Measurements from ENCODE around the gene DPM2. TPM values are rescaled to one million over a fixed set of nuclear protein-coding genes. Genes with fewer than 3 reads are reported as not detected.

The DPM2 gene
- total RNA-seq, 4 donors from 2014 or later: 6.7 to 33.1 (median 15.9) TPM

DNA sequence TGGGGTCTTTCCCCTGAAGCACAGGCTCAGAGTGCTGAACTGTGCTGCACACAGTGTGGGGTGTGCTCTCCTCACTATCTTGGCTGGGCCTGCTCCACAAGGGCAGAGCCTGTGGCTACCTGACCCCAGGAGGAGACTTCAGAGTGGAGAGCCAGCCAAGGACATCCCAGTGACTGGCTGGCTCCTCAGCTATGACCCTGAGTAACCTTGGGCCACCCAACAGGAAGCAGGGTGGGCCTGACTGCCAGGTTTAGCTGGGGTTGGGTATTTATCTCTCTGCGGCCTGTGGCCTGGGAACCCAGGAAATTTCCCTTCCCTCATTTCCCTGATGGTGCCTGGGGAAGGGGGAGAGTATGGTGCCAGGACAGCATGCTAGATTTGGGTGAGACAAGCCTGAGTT is 45.3 kb upstream of the DPM2 start:
- Histone ChIP-seq H3K4me3 (no peak overlapping the region), H3K27me3 (no peaks in the 10 kb centered on the region), H3K9me3 (no peaks in the 10 kb centered on the region), H3K36me3 (no peaks in the 10 kb centered on the region), H3K4me1 (no peaks in the 10 kb centered on the region), H3K27ac (no peak overlapping the region)
- DNase-seq: no peak
- intact Hi-C loops (cut with DNase I; ENCODE audit: low total_unique reads): no loop called here
- no peak for TF ChIP-seq POLR2A (IDR thresholded peaks at IDR 0.05)
- TF ChIP-seq, protein P1, sequence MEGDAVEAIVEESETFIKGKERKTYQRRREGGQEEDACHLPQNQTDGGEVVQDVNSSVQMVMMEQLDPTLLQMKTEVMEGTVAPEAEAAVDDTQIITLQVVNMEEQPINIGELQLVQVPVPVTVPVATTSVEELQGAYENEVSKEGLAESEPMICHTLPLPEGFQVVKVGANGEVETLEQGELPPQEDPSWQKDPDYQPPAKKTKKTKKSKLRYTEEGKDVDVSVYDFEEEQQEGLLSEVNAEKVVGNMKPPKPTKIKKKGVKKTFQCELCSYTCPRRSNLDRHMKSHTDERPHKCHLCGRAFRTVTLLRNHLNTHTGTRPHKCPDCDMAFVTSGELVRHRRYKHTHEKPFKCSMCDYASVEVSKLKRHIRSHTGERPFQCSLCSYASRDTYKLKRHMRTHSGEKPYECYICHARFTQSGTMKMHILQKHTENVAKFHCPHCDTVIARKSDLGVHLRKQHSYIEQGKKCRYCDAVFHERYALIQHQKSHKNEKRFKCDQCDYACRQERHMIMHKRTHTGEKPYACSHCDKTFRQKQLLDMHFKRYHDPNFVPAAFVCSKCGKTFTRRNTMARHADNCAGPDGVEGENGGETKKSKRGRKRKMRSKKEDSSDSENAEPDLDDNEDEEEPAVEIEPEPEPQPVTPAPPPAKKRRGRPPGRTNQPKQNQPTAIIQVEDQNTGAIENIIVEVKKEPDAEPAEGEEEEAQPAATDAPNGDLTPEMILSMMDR (IDR thresholded peaks at IDR 0.05): no peak

DNA sequence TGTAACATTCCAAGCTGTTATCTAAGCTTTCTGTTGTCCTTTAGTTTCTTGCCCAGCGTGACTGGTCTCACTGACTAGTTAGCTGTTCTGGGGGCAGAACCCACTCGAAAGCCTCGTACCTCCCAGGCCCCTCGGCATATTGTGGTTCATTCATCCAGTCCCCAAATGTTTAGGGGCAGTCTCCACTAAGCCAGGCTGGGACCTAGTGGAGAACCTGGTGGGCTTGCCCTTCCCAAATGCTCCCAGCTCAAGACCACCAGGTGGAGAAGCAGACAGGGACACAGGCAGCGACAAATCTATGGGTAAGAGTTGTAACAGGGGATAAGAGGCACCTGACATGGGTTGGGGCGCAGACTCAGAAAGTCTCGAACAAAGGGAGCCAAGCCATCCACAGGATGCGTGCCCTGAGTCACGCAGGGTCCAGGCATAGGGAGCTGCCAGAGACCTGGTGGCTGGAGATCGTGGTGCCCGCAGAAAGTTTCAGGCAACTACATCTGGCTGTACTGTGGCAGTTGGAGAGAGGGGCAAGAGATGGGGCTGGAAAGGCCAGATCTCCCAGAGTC is 44.0 kb upstream of the DPM2 start:
- Histone ChIP-seq H3K9me3 (no peaks in the 10 kb centered on the region), H3K4me1 (peaks cover 0 to 10% of the 10 kb centered on the region in 2 donors), H3K27me3 (no peaks in the 10 kb centered on the region), H3K36me3 (no peaks in the 10 kb centered on the region), H3K4me3 (peak overlapping the region; percentile 38 to 40), H3K27ac (peak overlapping the region; percentile 85 to 92)
- DNase-seq: no peak
- intact Hi-C loops (cut with DNase I; ENCODE audit: low total_unique reads): no loop called here
- TF ChIP-seq POLR2A (IDR thresholded peaks at IDR 0.05): no peak
- TF ChIP-seq, protein P1 (IDR thresholded peaks at IDR 0.05): no peak

DNA sequence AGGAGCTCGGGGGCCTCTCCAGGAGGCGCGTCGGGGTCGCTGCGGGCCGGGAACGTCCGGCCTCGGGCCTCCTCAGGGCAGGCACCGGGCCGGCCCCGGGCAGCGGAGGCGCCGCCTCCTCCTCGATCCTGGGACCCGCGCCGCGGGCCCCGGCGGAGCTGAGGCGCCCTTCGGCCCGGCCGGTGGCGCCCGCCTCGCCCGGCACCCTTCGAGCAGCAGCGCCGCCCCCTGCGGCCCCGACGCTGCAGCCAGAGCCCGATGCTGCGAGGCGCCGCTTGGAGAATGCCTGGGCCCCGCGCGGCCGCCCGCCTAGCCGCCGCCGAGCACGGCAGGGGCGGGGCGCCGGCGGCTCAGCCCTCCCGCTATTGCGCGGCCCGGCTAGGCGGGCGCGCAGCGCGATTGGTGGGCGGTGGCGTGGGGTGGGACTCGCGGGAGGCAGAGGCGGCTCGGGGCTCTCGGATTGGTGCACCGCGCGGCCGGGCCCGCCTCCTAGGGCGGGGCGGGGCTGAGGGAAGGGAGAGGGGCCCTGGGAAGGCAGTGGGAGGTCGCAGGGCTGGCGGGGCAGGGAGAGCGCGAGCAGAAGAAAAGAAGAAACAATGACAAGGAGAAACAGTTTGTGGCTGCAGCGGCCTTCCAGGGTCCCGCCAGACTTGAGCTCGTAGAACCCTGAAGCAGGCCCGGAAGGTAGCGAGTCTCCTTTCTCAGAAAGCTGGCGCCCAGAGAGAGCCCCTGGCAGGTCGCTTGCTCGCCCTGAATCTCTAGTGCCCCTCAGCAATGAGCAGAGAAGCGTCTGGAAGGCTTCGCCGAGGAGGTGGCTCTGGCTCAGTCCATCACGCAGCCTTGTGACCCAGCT is 43.3 kb upstream of the DPM2 start, which contains the start of gene EEIG1:
EEIG1 (minus strand) TSS at position 284 of the 853 bp plus-strand sequence. CDS start 852 bp downstream, outside the sequence.
- intact Hi-C loops (cut with DNase I; ENCODE audit: low total_unique reads): no loop called here

DNA sequence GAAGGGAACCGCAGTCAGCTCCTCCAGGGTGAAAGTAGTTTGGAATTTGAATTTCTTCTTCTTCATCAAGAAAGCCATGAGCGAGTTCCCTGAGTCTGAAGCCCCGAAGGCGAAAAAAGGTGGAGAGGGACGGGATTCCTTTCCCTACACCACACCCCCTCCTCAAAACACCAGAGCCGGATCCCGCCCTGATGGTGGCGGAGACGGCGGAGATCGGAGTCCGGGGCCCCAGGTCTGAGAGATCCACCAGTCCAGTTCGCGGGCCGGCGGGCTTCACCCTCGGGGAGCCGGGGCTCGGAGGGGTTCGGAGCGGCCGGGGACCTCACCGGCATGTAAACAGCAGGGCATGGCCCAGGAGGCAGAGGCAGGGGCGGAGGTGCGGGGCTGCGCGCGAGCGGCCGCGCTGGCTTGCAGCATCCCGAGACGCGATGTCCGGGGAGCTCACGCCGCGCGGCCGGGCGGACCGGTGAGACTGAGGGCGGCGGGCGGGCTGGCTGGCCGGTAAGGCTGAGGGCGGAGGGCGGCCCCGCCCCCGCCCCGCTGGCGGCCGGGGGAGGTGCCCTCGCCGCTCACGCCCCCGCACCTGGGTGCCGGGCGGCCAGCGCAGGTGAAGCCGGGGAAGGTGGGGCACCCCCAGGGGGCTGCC is 42.5 kb upstream of the DPM2 start:
- peak; percentile 42 to 52 for DNase-seq
- no peaks in the 10 kb centered on the region for H3K36me3 ChIP-seq
- H3K4me1 ChIP-seq: peaks cover 7 to 25% of the 10 kb centered on the region in 2 donors
- TF ChIP-seq POLR2A (IDR thresholded peaks at IDR 0.05): no peak
- TF ChIP-seq, protein P1 (IDR thresholded peaks at IDR 0.05): no peak
- peak overlapping the region; percentile 86 to 91 for H3K27ac ChIP-seq
- intact Hi-C loops (cut with DNase I; ENCODE audit: low total_unique reads): no loop called here
- no peaks in the 10 kb centered on the region for H3K27me3 ChIP-seq
- H3K4me3 ChIP-seq: peak overlapping the region; percentile 68 to 75
- no peaks in the 10 kb centered on the region for H3K9me3 ChIP-seq

More for the DNA sequence above, 43.3 kb upstream of the DPM2 start, which contains the start of gene EEIG1:
- TF ChIP-seq, protein P1 (IDR thresholded peaks at IDR 0.05): peak in 1 of 4 experiments; percentile 34
- TF ChIP-seq POLR2A (IDR thresholded peaks at IDR 0.05): peak; percentile 94 to 97
- peak; percentile 95 to 97 for DNase-seq
- Histone ChIP-seq H3K36me3 (no peaks in the 10 kb centered on the region), H3K27me3 (no peaks in the 10 kb centered on the region), H3K4me3 (peak within 1 kb of the TSS; percentile 68 to 75), H3K9me3 (no peaks in the 10 kb centered on the region), H3K4me1 (peaks cover 6 to 17% of the 10 kb centered on the region in 2 donors), H3K27ac (peak within 1 kb of the TSS; percentile 86 to 92)

All from uterus (tissue), 4 donors.